Lung (tissue), 12 donors: ENCODE measurements around the gene NKTR. TPM values are rescaled to one million over a fixed set of nuclear protein-coding genes. Genes with fewer than 3 reads are reported as not detected.
A peak's percentile ranks its signal among the peaks of the same experiment; 100 is the strongest.
"Not testable (repeated sequence)": the region's sequence is repeated elsewhere in the genome, so short reads cannot be mapped to it uniquely, and the experiment has no call there.

Experiments
- ATAC-seq: fragments of 200-7000 bp; cut with Tn5 transposase; one replicate; pipeline ENCODE4 v1.9.1; 2020; ENCODE audit warnings: moderate number of reproducible peaks; ENCODE audit not compliant: insufficient read depth, low FRiP score
- DNase-seq, 3 donors: peaks; one replicate each; pipeline ENCODE4 v3.0.0-alpha.2; 2013 to 2017
- H3K27ac ChIP-seq, 2 donors: one replicate each; pipeline ENCODE4 v1.5.1; 2013; ENCODE audit warnings: mild to moderate bottlenecking in 2 of 2, moderate library complexity in 2 of 2, control low read depth in 1 of 2, inconsistent platforms in 1 of 2, low read depth in 1 of 2, low read length in 1 of 2
- H3K27me3 ChIP-seq, 3 donors: one replicate each; pipeline ENCODE4 v1.5.1; 2013; ENCODE audit warnings: low read length in 2 of 3; ENCODE audit not compliant: control insufficient read depth in 3 of 3, insufficient read depth in 3 of 3
- H3K36me3 ChIP-seq, 4 donors: one replicate each; pipeline ENCODE4 v1.5.1; 2013; ENCODE audit warnings: low read length in 4 of 4, mild to moderate bottlenecking in 1 of 4, moderate library complexity in 1 of 4; ENCODE audit not compliant: control insufficient read depth in 4 of 4, insufficient read depth in 4 of 4
- H3K4me1 ChIP-seq, 5 donors: one replicate each; pipeline ENCODE4 v1.5.1; 2013; ENCODE audit warnings: low read length in 5 of 5, mild to moderate bottlenecking in 2 of 5, moderate library complexity in 1 of 5; ENCODE audit not compliant: control insufficient read depth in 5 of 5, insufficient read depth in 5 of 5
- H3K4me3 ChIP-seq: one replicate; pipeline ENCODE4 v1.5.1; 2013; ENCODE audit warnings: mild to moderate bottlenecking, control low read depth, moderate library complexity
- H3K9ac ChIP-seq, 2 donors: one replicate each; pipeline ENCODE4 v1.5.1; 2013; ENCODE audit warnings: low read length in 2 of 2, control low read depth in 1 of 2; ENCODE audit not compliant: insufficient read depth in 1 of 2
- H3K9me3 ChIP-seq, 4 donors: one replicate each; pipeline ENCODE4 v1.5.1; 2013; ENCODE audit warnings: low read length in 3 of 4, mild to moderate bottlenecking in 1 of 4, moderate library complexity in 1 of 4; ENCODE audit not compliant: control insufficient read depth in 4 of 4, insufficient read depth in 3 of 4
- CTCF ChIP-seq: IDR thresholded peaks from 2 replicates; pipeline ENCODE4 v1.5.1; 2012; ENCODE audit warnings: mild to moderate bottlenecking; ENCODE audit errors: control extremely low read depth, extremely low read depth
- WGBS, 2 donors: extraction: QIAGEN DNeasy Blood & Tissue Kit; methylation state at CpG; one replicate each; pipeline ENCODE4 v1.1.7; 2013; 5-methylcytosine and 5-hydroxymethylcytosine counted together
- polyA plus RNA-seq, 2 donors: library from polyadenylated mRNA; stranded (reverse); fragments of 200-250 nt; gene quantifications; one replicate each; pipeline ENCODE4 v1.2.1, GENCODE V29; 2013
- total RNA-seq, 2 donors: library from RNA; depleted of rRNA in 1 of 2; stranded (reverse); fragments of >200 nt in 1 of 2; gene quantifications; one replicate each; pipeline ENCODE4 v1.2.1, GENCODE V29; 2014 to 2021
- donor health status: control.
- donor health status: control.
- donor health status: Bipolar disorder and iron deficiency.
- donor health status: healthy.
- donor health status: DM: yes; HTN: yes; CAD: no.

The NKTR gene
- total and polyA plus RNA-seq, 4 donors, result 15.3 to 291 (median 52.9) TPM

DNA sequence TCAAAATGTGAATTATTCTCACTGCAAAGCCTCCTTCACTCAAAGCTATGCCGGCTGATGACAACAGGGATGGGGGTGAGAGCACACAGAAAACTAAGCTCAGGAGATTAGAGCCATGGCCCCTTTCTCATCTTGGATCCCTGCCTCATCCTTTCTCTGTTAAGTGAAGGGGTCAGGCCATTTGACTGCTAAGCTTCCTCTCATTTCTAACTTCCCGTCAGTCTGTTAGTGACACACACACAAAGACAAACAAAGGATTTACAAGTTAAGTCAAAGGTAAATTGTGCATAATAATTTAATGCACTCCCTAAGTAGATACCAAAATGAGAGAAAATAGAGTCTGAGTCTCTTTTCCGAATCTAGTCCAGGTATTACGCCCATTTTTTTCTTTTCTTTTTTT, 8.7 kb upstream of the NKTR start:
- no peak overlapping the region for H3K9ac ChIP-seq
- no peaks in the 10 kb centered on the region for H3K27me3 ChIP-seq
- TF ChIP-seq CTCF, result no peak
- 76 to 81% methylated on average over 4 of the region's 4 CpGs for WGBS, 2 donors
- no peak for ATAC-seq
- H3K27ac ChIP-seq, result peak overlapping the region in 1 of 2 donors; percentile 48
- DNase-seq, result no peak
- H3K36me3 ChIP-seq, result peaks cover 1 to 20% (median 8%) of the 10 kb centered on the region in 4 donors
- H3K4me1 ChIP-seq, result peaks cover 0 to 13% (median 3%) of the 10 kb centered on the region in 5 donors
- no peak overlapping the region for H3K4me3 ChIP-seq
- H3K9me3 ChIP-seq, result peaks cover 0 to 2% (median 0%) of the 10 kb centered on the region in 4 donors

DNA sequence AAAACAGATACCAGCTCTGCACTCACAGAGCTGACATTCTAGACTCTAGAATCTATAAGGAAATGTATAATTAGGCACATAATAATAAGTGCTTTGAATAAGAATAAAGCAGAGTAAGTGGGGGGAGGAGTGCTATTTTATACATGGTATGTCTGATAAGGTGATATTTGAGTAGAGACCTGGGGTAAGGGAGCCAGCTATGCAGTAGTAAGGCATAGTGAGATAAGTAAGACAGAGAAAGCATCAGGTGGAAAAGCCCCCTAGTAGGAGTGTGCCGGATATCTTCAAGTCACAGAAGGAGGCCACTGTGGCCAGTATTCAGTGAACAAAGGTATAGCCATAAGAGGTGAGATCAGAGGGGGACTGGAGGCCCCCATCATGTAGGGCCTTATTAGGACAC, 6.9 kb upstream of the NKTR start:
- Histone ChIP-seq H3K27ac (no peak overlapping the region), H3K4me1 (peaks cover 0 to 13% (median 3%) of the 10 kb centered on the region in 5 donors), H3K27me3 (no peaks in the 10 kb centered on the region), H3K9me3 (peaks cover 0 to 2% (median 0%) of the 10 kb centered on the region in 4 donors), H3K9ac (no peak overlapping the region), H3K36me3 (peaks cover 1 to 20% (median 9%) of the 10 kb centered on the region in 4 donors), H3K4me3 (no peak overlapping the region)
- TF ChIP-seq CTCF, result no peak
- ATAC-seq (no peak), DNase-seq (no peak)
- 96 to 98% methylated on average over 1 of the region's 1 CpG for WGBS, 2 donors

DNA sequence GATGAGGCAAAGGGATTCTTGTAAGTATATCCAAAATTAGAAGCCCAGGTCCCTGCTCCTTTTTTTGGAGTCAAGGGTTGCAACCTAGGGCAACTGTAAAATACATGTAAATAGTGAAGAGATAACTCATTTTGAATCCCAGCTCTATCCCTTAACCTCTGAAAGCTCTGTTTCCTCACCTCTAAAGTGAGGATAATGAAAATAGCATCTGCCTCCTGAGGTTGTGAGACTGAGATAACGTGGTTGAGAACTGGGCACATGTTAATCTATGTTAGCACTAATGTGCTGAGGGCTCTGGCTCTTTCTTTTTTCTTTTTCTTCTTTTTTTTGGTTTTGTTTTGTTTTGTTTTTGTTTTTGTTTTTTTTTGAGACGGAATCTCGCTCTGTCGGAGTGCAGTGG, 4.8 kb upstream of the NKTR start:
- Histone ChIP-seq H3K27me3 (no peaks in the 10 kb centered on the region), H3K9me3 (peaks cover 0 to 2% (median 0%) of the 10 kb centered on the region in 4 donors), H3K27ac (no peak overlapping the region), H3K36me3 (peaks cover 1 to 20% (median 9%) of the 10 kb centered on the region in 4 donors), H3K9ac (no peak overlapping the region), H3K4me3 (no peak overlapping the region), H3K4me1 (peaks cover 0 to 9% (median 3%) of the 10 kb centered on the region in 5 donors)
- DNase-seq, result no peak
- WGBS, 2 donors, result 81 to 96% methylated on average over 4 of the region's 4 CpGs
- no peak for ATAC-seq
- TF ChIP-seq CTCF, result no peak

DNA sequence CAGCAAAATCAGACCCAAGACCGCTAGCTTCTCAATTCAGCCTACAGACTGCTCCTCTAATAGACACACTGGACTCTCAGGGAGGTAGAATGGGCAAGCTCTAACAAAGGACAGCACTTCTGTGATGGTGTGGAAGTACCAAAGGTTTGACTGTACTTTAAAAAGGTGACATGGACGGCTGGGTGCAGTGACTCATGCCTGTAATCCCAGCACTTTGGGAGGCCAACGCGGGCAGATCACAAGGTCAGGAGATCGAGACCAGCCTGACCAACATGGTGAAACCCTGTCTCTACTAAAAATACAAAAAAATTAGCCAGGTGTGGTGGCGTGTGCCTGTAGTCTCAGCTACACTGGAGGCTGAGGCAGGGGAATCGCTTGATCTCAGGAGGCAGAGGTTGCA, 3.4 kb upstream of the NKTR start:
- not testable (repeated sequence) for H3K9me3 ChIP-seq, H3K4me1 ChIP-seq, H3K9ac ChIP-seq, H3K4me3 ChIP-seq, ATAC-seq, H3K27me3 ChIP-seq, H3K27ac ChIP-seq, DNase-seq
- WGBS, 2 donors, result 96% methylated on average over 7 of the region's 7 CpGs
- peaks cover 1 to 20% (median 9%) of the 10 kb centered on the region in 4 donors for H3K36me3 ChIP-seq
